ENCODE measurements around the gene INPP5A.

GRCh38 chr10:132570771-132571649 lies 33.4 kb downstream of the INPP5A start:
- TF ChIP-seq, protein P1, sequence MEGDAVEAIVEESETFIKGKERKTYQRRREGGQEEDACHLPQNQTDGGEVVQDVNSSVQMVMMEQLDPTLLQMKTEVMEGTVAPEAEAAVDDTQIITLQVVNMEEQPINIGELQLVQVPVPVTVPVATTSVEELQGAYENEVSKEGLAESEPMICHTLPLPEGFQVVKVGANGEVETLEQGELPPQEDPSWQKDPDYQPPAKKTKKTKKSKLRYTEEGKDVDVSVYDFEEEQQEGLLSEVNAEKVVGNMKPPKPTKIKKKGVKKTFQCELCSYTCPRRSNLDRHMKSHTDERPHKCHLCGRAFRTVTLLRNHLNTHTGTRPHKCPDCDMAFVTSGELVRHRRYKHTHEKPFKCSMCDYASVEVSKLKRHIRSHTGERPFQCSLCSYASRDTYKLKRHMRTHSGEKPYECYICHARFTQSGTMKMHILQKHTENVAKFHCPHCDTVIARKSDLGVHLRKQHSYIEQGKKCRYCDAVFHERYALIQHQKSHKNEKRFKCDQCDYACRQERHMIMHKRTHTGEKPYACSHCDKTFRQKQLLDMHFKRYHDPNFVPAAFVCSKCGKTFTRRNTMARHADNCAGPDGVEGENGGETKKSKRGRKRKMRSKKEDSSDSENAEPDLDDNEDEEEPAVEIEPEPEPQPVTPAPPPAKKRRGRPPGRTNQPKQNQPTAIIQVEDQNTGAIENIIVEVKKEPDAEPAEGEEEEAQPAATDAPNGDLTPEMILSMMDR (conservative IDR thresholded peaks at IDR 0.05; ENCODE audit: low read length), result no peak
- TF ChIP-seq EZH2phosphoT487 (IDR thresholded peaks at IDR 0.05; ENCODE audit: borderline replicate concordance), result no peak

Data from Loucy (cell line).